Astrocyte (in vitro differentiated cells and primary cell): Measurements from ENCODE around the gene CLDN22. TPM values are rescaled to one million over a fixed set of nuclear protein-coding genes. Genes with fewer than 3 reads are reported as not detected.

Experiments used
- DNase-seq: peaks from one replicate; pipeline ENCODE4 v3.0.0-alpha.2; 2010; ENCODE audit warnings: low read depth
- FAIRE-seq: peaks from 2 replicates; lab custom pipeline; 2011; peaks lifted over from hg19 to GRCh38; lab: Jason Lieb, UNC
- H2AFZ ChIP-seq: 2 replicates; pipeline ENCODE4 v1.6.0; 2012; ENCODE audit warnings: low read depth, low read length, inconsistent platforms
- H3K27ac ChIP-seq: 2 replicates; pipeline ENCODE4 v1.5.1; 2011; ENCODE audit warnings: low read depth, low read length, inconsistent platforms
- H3K27me3 ChIP-seq: 2 replicates; pipeline ENCODE4 v1.6.0; 2011; ENCODE audit warnings: low read length, inconsistent platforms; ENCODE audit not compliant: insufficient read depth
- H3K36me3 ChIP-seq: 2 replicates; pipeline ENCODE4 v1.5.1; 2011; ENCODE audit warnings: low read length, inconsistent platforms; ENCODE audit not compliant: insufficient read depth
- H3K4me1 ChIP-seq: 2 replicates; pipeline ENCODE4 v1.5.1; 2011; ENCODE audit warnings: low read length, inconsistent platforms; ENCODE audit not compliant: insufficient read depth
- H3K4me2 ChIP-seq: 2 replicates; pipeline ENCODE4 v1.6.0; 2012; ENCODE audit warnings: low read length, inconsistent platforms
- H3K4me3 ChIP-seq: 2 replicates; pipeline ENCODE4 v1.5.1; 2011; ENCODE audit warnings: low read depth, mild to moderate bottlenecking, low read length, inconsistent platforms; ENCODE audit not compliant: insufficient read depth
- H3K79me2 ChIP-seq: 2 replicates; pipeline ENCODE4 v1.6.0; 2012; ENCODE audit warnings: mild to moderate bottlenecking, low read length, inconsistent platforms; ENCODE audit not compliant: insufficient read depth
- H3K9ac ChIP-seq: 2 replicates; pipeline ENCODE4 v1.6.0; 2012; ENCODE audit warnings: mild to moderate bottlenecking, low read length, inconsistent platforms
- H3K9me3 ChIP-seq: 2 replicates; pipeline ENCODE4 v1.5.1; 2012; ENCODE audit warnings: low read depth, mild to moderate bottlenecking, low read length, inconsistent platforms; ENCODE audit not compliant: insufficient read depth
- H4K20me1 ChIP-seq: 2 replicates; pipeline ENCODE4 v1.6.0; 2012; ENCODE audit warnings: low read length, inconsistent platforms; ENCODE audit not compliant: insufficient read depth
- H3K27ac Mint-ChIP-seq: one replicate; pipeline ENCODE4 v1.8.0; 2021; ENCODE audit warnings: mild to moderate bottlenecking, mixed read lengths; ENCODE audit not compliant: unreplicated experiment
- H3K27me3 Mint-ChIP-seq: one replicate; pipeline ENCODE4 v1.8.0; 2021; ENCODE audit warnings: low read depth, mixed read lengths; ENCODE audit not compliant: unreplicated experiment
- H3K36me3 Mint-ChIP-seq: one replicate; pipeline ENCODE4 v1.8.0; 2021; ENCODE audit warnings: low read depth, mixed read lengths; ENCODE audit not compliant: unreplicated experiment
- H3K4me1 Mint-ChIP-seq: one replicate; pipeline ENCODE4 v1.8.0; 2021; ENCODE audit warnings: low read depth, mixed read lengths; ENCODE audit not compliant: unreplicated experiment
- H3K4me3 Mint-ChIP-seq: one replicate; pipeline ENCODE4 v1.8.0; 2021; ENCODE audit warnings: mild to moderate bottlenecking, moderate library complexity, mixed read lengths; ENCODE audit not compliant: unreplicated experiment
- H3K9me3 Mint-ChIP-seq: one replicate; pipeline ENCODE4 v1.8.0; 2021; ENCODE audit warnings: mild to moderate bottlenecking, mixed read lengths; ENCODE audit not compliant: unreplicated experiment
- CTCF ChIP-seq: IDR thresholded peaks from 2 replicates; pipeline ENCODE4 v1.5.1; 2011; ENCODE audit warnings: low read depth, mild to moderate bottlenecking, inconsistent platforms, low read length, moderate library complexity; ENCODE audit not compliant: insufficient read depth
- EZH2 ChIP-seq: IDR thresholded peaks from 2 replicates; pipeline ENCODE4 v1.6.1; 2012; ENCODE audit warnings: mild to moderate bottlenecking, low read length, inconsistent platforms; ENCODE audit not compliant: insufficient read depth
- total RNA-seq: library from RNA; stranded (reverse); gene quantifications from 2 replicates; pipeline ENCODE4 v1.2.1, GENCODE V29; 2021

The CLDN22 gene
- total RNA-seq, 1 donor from 2014 or later: not detected

DNA sequence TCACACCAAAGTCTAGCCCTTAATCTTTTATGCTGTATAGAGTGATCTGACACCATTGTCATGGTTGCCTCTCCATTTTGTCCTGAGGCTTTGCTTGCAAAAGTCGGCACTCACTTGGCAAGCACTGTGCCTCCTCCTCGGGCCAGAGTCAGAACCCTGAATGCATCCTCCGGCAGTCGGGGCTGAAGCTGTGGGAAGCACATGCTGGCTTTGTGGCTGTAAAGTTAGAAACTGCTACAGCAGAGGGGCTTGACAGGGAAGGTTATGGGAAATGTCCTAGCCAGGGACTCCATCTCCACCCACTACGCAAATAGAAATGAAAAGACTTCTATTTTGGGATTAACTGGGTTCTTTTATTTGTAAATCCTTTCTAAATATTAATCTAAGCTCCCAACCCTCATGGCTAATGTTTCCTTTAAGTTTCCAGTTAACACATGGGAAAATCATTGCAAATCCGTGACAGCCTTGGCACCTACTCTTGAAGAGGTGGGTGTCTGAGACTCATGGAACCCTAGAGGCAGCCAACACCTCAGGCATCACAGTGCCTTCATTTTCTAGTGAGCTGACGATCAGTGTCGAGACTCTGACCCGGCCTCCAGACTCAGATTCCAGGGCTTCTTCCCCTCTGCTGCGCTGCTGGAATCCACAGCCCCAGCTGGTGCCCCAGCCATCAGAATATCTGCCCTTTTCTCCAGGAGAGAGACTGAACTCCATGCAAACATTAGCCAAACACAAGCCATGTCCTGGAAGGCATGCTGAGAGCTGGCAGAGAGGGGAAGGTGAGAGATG is 10.1 kb upstream of the CLDN22 start:
- Mint-ChIP-seq H3K4me1 (peaks cover 24% of the 10 kb centered on the region), H3K36me3 (peaks cover 2% of the 10 kb centered on the region), H3K4me3 (no peak overlapping the region), H3K27ac (no peak overlapping the region), H3K27me3 (peaks cover 4% of the 10 kb centered on the region), H3K9me3 (peaks cover 12% of the 10 kb centered on the region)
- TF ChIP-seq CTCF (no peak), EZH2 (no peak)
- Histone ChIP-seq H3K4me3 (no peak overlapping the region), H4K20me1 (no peaks in the 10 kb centered on the region), H3K27ac (no peak overlapping the region), H3K36me3 (no peaks in the 10 kb centered on the region), H3K9me3 (peaks cover 8% of the 10 kb centered on the region), H3K27me3 (no peaks in the 10 kb centered on the region), H2AFZ (no peak overlapping the region), H3K4me1 (peaks cover 12% of the 10 kb centered on the region), H3K79me2 (no peaks in the 10 kb centered on the region), H3K4me2 (no peak overlapping the region), H3K9ac (no peak overlapping the region)
- DNase-seq (no peak), FAIRE-seq (no peak)

DNA sequence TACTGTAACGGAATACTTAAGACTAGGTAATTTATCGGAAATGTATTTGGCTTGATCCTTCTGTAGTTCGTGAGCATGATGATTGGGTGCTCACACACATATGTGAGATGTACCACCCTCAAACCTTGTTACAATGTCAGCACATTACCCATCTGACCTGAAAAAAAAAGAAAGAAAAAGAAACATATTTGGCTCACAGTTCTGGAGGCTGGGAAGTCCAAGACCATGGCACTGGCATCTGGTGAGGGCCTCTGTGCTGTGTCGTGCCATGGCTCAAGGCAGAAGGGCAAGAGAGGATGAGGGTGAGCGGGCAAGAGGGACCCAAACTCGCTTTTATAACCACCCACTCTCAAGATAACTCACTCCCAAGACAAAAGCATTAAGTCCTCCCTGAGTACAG is 9.2 kb upstream of the CLDN22 start:
- Histone ChIP-seq H3K27me3 (no peaks in the 10 kb centered on the region), H3K79me2 (no peaks in the 10 kb centered on the region), H3K4me1 (peaks cover 10% of the 10 kb centered on the region), H3K9me3 (peaks cover 8% of the 10 kb centered on the region), H2AFZ (no peak overlapping the region), H3K9ac (no peak overlapping the region), H4K20me1 (no peaks in the 10 kb centered on the region), H3K4me3 (no peak overlapping the region), H3K27ac (no peak overlapping the region), H3K4me2 (peak overlapping the region; percentile 3), H3K36me3 (no peaks in the 10 kb centered on the region)
- Mint-ChIP-seq H3K36me3 (peaks cover 2% of the 10 kb centered on the region), H3K4me1 (peaks cover 20% of the 10 kb centered on the region), H3K27ac (no peak overlapping the region), H3K9me3 (peaks cover 12% of the 10 kb centered on the region), H3K27me3 (peaks cover 4% of the 10 kb centered on the region), H3K4me3 (peak overlapping the region; percentile 10)
- DNase-seq: no peak
- no peak for FAIRE-seq
- TF ChIP-seq EZH2 (no peak), CTCF (no peak)

DNA sequence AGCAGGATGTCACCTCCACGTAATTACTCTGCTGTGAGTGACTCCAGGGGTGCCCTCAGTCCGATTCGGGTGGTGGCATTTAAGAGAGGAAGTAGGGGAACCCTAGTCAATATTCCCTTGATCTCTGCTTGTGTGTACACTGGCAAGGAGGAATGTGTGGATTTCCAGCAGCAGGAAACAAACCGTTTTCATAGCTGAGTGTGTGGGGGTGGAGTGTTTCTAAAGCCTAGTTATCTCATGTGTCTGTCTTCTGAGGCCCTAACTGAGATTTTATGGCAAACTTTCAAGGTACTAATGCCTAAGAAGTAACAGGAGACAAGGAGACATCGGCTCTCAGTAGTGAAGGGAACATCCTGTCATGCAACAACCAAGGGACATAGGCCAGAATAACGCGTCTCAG is 8.8 kb upstream of the CLDN22 start:
- Histone ChIP-seq H3K27me3 (no peaks in the 10 kb centered on the region), H2AFZ (no peak overlapping the region), H3K9ac (no peak overlapping the region), H3K4me1 (peaks cover 6% of the 10 kb centered on the region), H4K20me1 (no peaks in the 10 kb centered on the region), H3K4me3 (no peak overlapping the region), H3K9me3 (peaks cover 8% of the 10 kb centered on the region), H3K36me3 (no peaks in the 10 kb centered on the region), H3K4me2 (peak overlapping the region; percentile 3), H3K27ac (no peak overlapping the region), H3K79me2 (no peaks in the 10 kb centered on the region)
- Mint-ChIP-seq H3K4me3 (no peak overlapping the region), H3K27ac (peak overlapping the region; percentile 77), H3K4me1 (peaks cover 17% of the 10 kb centered on the region), H3K9me3 (peaks cover 12% of the 10 kb centered on the region), H3K36me3 (peaks cover 2% of the 10 kb centered on the region), H3K27me3 (peaks cover 4% of the 10 kb centered on the region)
- FAIRE-seq (no peak), DNase-seq (peak; percentile 32)
- TF ChIP-seq CTCF: no peak
- no peak for TF ChIP-seq EZH2
